T1000 (cell line): ENCODE results near the gene MPHOSPH9.

Source experiments
- DNase-seq: peaks from one replicate; lab custom pipeline; 2025; ENCODE audit warnings: mixed read lengths; lab: John Stamatoyannopoulos, UW

The MPHOSPH9 gene, protein sequence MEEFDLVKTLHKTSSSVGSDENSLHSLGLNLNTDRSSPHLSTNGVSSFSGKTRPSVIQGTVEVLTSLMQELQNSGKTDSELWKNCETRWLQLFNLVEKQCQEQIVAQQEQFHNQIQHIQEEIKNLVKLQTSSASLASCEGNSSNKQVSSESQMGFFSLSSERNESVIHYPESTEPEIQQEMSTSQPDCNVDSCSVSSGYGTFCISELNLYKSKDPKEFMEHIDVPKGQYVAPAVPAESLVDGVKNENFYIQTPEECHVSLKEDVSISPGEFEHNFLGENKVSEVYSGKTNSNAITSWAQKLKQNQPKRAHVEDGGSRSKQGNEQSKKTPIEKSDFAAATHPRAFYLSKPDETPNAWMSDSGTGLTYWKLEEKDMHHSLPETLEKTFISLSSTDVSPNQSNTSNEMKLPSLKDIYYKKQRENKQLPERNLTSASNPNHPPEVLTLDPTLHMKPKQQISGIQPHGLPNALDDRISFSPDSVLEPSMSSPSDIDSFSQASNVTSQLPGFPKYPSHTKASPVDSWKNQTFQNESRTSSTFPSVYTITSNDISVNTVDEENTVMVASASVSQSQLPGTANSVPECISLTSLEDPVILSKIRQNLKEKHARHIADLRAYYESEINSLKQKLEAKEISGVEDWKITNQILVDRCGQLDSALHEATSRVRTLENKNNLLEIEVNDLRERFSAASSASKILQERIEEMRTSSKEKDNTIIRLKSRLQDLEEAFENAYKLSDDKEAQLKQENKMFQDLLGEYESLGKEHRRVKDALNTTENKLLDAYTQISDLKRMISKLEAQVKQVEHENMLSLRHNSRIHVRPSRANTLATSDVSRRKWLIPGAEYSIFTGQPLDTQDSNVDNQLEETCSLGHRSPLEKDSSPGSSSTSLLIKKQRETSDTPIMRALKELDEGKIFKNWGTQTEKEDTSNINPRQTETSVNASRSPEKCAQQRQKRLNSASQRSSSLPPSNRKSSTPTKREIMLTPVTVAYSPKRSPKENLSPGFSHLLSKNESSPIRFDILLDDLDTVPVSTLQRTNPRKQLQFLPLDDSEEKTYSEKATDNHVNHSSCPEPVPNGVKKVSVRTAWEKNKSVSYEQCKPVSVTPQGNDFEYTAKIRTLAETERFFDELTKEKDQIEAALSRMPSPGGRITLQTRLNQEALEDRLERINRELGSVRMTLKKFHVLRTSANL

DNA sequence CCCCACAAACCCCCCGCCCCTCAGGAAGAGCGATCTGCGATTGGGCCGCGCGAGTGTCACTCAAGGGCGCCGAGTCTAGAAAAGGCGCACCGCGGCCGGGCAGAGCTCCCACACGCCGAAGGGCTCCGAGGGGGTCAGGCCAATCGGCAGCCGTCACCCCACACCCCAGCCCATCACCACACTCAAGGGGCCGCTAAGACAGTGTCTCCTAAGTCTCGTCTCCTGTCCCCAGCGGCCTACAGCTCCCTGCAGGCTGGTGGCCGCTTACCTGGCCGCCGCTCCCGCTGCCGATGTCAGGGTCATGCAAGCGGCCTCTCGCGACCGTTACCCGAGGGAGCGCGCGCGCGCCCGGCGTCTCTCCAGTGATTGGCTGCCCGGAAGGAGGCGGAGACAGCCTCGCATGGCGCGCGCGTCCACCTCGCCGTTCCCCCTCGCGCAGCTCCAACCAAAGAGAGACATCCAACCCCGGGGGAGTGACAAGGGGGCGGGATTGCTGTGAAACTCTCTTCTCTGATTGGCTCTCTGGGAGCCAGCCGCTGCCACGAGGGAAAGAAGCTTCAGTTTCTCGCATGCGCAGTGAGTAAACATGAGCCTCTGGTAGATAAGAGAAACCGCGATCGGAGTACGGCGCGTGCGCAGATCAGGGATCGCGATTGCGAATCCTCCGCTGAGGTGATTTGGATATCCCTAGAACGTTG, at the start of gene MPHOSPH9, which contains the start of gene MTRFR:
TSS of gene MPHOSPH9 (minus strand) at position 335 of the 698 bp plus-strand sequence. CDS start 2,777 bp downstream, outside the sequence.
TSS of gene MTRFR (plus strand) at position 630 of the 698 bp plus-strand sequence. CDS start 20,239 bp downstream, outside the sequence.
- DNase-seq = peak; percentile 98

GRCh38 chr12:123282111-123282510, 49.2 kb upstream of the MPHOSPH9 start:
- DNase-seq = no peak

- DNase-seq = no peak
Observed at GRCh38 chr12:123280971-123281370, 48.0 kb upstream of the MPHOSPH9 start.

DNA sequence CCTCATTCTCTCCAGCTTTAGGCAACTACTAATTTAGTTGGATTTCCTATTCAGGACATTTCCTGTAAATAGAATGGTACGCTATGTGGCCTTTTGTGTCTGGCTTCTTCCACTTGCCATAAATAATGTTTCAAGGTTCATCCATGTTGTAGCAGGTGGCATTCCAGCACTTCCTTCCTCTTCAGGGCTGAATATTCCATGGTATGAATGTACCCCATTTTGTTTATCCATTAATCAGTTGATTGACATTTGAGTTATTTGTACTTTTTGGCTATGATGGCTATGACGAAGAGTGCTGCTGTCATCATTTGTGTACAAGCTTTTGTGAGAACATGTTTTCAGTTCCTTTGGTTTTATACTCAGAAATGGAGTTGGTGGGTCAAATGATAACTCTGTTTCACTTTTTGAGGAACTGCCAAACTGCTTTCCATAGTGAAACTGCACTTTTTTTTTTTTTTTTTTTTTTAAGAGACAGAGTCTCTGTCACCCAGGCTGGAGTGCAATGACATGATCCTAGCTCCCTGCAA, 45.2 kb upstream of the MPHOSPH9 start:
- no peak for DNase-seq

GRCh38 chr12:123273166-123273565, 40.2 kb upstream of the MPHOSPH9 start:
- DNase-seq = no peak

GRCh38 chr12:123271001-123271668, 38.2 kb upstream of the MPHOSPH9 start:
- DNase-seq = peak; percentile 43

DNA sequence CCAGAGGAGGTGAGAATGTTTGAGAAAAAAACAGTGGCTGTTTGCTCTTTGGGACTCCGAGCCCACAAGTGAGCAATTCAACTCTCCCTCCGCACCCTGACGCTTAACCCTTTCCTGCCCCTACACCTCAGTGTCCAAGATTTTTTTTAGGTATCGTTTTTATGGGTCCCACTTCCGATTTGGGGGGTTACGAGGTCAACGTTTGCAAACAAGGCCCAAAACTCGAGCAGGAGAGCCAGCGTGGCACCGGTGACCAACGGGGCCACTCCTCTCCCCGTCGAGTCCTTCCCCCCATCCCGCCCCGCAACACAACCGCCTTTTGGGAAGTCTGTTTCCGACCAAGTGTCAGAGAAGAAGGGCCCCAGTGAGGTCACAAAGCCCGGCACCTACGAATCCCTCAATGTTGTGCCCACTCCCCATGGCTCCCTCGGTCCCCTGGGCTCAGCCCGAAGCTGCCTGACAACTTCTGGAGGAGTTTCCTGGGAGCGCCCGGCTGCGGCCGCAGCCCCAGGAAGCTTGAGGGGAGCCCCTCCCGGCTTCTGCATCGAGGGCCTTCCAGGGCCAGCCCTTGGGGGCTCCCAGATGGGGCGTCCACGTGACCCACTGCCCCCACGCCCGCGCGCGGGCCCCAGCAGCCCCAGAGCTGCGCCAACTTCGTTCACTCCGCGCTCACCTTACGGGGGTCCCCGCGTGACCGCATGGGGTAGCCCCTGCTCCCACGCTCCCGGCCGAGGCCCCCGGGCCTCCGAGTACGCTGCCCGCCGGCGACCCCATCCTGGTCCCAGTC, 37.5 kb upstream of the MPHOSPH9 start:
- no peak for DNase-seq

GRCh38 chr12:123269896-123270213, 36.9 kb upstream of the MPHOSPH9 start:
- no peak for DNase-seq

GRCh38 chr12:123269395-123269892, 36.5 kb upstream of the MPHOSPH9 start:
- no peak for DNase-seq

GRCh38 chr12:123268850-123269249, 35.9 kb upstream of the MPHOSPH9 start:
- DNase-seq = no peak

DNA sequence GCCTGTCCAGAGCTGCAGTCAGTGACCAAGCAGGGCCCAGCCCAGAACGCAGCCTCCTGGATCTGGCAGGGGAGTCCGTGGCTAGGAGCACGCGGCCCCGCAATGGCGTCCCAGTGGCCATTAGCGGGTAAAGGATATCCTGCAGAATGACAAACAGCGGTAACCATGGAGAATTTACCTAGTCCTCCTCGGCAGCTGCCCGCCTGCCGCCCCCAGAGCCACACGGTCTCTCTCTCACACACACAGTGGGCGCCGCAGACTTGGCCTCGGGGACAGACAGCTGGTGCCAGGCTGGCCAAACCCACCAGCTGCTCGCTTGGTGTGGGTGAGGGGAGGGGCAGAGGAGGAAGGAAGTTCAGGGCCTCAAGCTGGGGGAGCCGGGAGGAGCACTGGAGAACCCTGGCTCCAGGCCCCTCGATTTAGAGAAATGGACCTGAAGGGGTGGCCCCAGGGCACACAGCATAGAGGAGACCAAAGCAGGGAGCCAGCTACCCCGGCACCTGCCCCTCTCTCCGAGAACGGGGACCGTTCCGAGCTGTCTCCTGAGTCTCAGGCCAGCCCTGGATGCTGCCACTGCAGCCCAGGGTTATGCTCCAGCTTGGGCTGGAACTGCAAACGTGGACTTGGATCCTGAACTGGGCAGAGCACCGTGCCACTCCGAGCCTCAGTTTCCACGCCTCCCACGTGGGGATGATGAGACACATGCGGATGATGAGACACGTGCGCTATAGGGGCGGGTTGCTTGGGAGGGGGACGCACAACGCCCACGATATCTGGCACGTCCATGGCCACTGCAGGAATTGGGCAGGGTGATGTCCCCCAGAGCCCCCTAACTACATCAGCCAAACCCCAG, 35.3 kb upstream of the MPHOSPH9 start:
- no peak for DNase-seq

- DNase-seq = no peak
Observed at GRCh38 chr12:123267335-123267920, 34.5 kb upstream of the MPHOSPH9 start.

DNA sequence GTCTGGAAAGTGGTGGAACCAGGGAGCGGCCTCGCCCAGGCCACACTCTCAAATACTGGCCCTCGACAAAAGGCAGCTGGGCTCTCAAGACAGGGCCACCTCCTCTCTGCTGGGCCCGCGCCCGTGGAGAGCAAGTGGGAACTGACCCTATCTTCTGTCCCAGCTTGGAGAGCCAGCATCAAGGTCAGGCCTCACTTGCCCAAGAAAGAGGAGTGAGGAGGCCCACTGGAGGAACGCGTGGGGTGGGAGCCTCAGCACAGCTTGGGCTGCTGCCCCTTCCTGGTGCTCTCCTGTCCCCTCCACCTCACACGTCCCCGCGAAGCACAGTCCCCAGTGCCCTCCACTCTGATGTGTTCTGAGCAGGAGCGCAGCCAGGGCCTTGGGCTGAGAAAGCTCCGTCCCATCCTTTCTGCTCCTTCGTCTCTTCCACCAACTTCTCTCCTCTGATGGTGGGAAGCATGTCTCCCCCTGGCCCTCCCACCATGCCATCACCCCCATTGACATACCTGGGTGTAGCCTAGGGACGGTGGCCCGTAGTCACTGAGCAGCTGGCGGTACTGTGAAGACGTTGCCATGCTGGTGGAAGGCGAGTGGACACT, 33.8 kb upstream of the MPHOSPH9 start:
- DNase-seq = no peak

- DNase-seq = no peak
Observed at GRCh38 chr12:123265851-123266678, 33.1 kb upstream of the MPHOSPH9 start.

GRCh38 chr12:123264642-123265041, 31.7 kb upstream of the MPHOSPH9 start:
- DNase-seq = no peak

DNA sequence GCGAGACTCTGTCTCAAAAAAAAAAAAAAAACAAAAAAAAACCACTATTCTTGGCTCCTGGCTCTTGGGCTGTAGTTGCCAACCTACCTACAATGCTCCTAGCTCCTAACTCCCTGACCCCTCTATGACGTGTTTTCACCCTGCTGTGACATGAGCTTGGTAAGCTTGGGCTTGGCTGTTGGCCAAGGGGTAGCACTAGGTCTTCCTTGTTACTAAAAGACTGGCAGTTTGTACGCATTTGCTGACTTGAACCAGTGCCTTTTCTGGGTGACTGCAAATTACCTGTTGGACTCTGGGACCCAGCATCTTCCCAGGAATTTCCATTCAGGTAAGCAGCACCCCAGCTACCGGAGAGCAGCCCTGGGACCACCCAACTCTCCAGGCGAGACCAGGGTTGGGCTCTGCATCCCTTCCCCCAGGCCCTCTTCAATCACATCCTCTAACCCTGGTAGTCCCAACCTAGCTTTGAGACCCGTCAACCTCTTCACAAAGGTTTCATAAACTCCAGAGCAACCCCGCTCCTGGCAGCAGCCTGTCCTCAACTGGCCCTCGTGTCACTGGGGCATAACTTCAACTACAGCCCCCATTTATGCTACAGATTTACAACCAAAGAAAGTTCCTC, 30.4 kb upstream of the MPHOSPH9 start:
- DNase-seq = no peak

DNA sequence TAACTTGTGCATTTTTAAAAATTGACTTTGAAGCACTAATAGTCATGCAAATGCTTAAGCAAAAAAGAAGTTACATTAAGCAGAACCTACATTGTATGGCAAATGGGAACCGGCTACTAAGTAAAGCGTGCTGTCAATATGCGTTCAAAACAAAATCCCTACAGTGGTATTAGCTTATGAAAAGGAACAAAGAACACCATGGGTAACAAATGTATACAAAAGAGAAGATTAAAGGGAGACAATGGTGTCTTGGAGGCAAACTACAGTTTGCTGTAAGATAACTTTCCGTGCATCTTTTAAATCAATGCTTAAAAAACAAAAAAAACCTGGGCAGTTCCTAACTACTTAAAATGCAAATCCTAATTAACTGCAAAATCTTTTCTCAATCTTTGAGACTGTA, 28.3 kb upstream of the MPHOSPH9 start:
- no peak for DNase-seq
